Body of pancreas (tissue), 4 donors: ENCODE data around the gene EIF3F. TPM values are rescaled to one million over a fixed set of nuclear protein-coding genes. Genes with fewer than 3 reads are reported as not detected.

ENCODE experiments used
- ATAC-seq: fragments of 150-250 bp; one replicate; pipeline ENCODE4 v1.9.1; 2016
- DNase-seq, 4 donors: peaks; one replicate each; pipeline ENCODE4 v3.0.0-alpha.2; 2019
- H3K27ac ChIP-seq, 4 donors: fragments of 200-600 bp; sonication (generic); 1 replicate in 3 of 4; 2 replicates in 1 of 4; pipeline versions ENCODE4 v1.5.1 to v1.6.1; 2016 to 2019; ENCODE audit warnings: mild to moderate bottlenecking in 1 of 4, mixed read lengths in 1 of 4, moderate library complexity in 1 of 4
- H3K27me3 ChIP-seq, 2 donors: fragments of 200-600 bp; sonication (generic); one replicate each; pipeline ENCODE4 v1.6.0; 2016; ENCODE audit warnings: mild to moderate bottlenecking in 1 of 2
- H3K36me3 ChIP-seq, 2 donors: fragments of 200-600 bp; sonication (generic); replicated peaks in 1 of 2; 2 replicates each; pipeline ENCODE4 v1.5.1; 2016; ENCODE audit warnings: low read depth in 2 of 2; ENCODE audit not compliant: insufficient read depth in 1 of 2
- H3K4me1 ChIP-seq: fragments of 200-600 bp; sonication (generic); one replicate; pipeline ENCODE4 v1.6.0; 2016
- H3K4me3 ChIP-seq, 2 donors: fragments of 200-600 bp; sonication (generic); 1 replicate in 1 of 2; 2 replicates in 1 of 2; pipeline ENCODE4 v1.5.1; 2016 to 2019
- H3K9me3 ChIP-seq, 3 donors: fragments of 200-600 bp; sonication (generic); 1 replicate in 2 of 3; 2 replicates in 1 of 3; pipeline ENCODE4 v1.5.1; 2016
- POLR2A ChIP-seq, 3 donors: fragments of 450-650 bp; IDR thresholded peaks; one replicate each; pipeline ENCODE4 v1.6.1; 2016; ENCODE audit warnings: antibody characterized with exemption in 3 of 3, mild to moderate bottlenecking in 2 of 3
- WGBS, 2 donors: methylation state at CpG; one replicate each; pipeline ENCODE4 v1.1.5; 2017; 5-methylcytosine and 5-hydroxymethylcytosine counted together
- intact Hi-C: fragments of 100-400 bp; cut with DNase I; formaldehyde crosslinking; loops from one replicate; pipeline ENCODE4 v1.15.1; 2023
- total RNA-seq, 2 donors: library from RNA; depleted of rRNA; stranded (reverse); fragments of >200 nt; gene quantifications; one replicate each; pipeline ENCODE4 v1.1.0, GENCODE V29; 2016
- TF ChIP-seq, protein P1 (sequence below), 7 experiments: fragments of 450-650 bp in 4 of 7; fragments of 200-600 bp in 3 of 7; sonication (generic) in 3 of 7; IDR thresholded peaks; one replicate each; pipeline ENCODE4 v1.5.1; 2016 to 2019; ENCODE audit warnings: antibody characterized with exemption in 7 of 7

Gene EIF3F, protein sequence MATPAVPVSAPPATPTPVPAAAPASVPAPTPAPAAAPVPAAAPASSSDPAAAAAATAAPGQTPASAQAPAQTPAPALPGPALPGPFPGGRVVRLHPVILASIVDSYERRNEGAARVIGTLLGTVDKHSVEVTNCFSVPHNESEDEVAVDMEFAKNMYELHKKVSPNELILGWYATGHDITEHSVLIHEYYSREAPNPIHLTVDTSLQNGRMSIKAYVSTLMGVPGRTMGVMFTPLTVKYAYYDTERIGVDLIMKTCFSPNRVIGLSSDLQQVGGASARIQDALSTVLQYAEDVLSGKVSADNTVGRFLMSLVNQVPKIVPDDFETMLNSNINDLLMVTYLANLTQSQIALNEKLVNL
- 100 to 1,000 TPM; 138 to 153 TPM for total RNA-seq

DNA sequence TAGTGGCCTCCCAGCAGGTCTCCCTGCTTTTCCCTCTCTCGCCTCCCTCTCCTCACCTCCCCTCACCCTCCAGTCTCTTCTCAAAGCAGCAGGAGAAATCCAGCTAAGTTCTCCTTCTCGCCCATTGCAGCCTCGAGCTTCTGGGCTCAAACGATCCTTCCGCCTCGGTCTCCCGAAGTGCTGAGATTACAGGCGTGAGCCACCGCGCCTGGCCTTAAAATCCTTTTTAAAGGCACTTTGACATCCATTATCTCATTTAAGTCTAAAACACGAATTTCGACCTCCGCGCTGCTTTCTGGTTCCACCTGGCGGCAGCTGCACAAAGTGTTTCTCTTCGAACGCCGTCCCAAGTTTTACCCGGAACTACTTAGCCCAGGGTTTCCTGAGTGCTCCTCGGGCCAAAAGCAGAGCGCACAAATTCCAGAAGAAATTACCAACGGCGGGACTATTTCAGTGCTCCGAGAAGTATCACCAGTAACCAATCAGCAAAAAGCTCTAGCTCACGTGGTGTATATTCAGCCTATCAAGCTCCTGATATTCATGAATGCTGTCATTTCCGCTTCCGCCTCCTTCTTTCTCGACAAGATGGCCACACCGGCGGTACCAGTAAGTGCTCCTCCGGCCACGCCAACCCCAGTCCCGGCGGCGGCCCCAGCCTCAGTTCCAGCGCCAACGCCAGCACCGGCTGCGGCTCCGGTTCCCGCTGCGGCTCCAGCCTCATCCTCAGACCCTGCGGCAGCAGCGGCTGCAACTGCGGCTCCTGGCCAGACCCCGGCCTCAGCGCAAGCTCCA is at the start of gene EIF3F:
Gene EIF3F, plus strand, starts transcription at position 570 of the 792 bp plus-strand sequence. Its CDS starts 16 bp downstream, at position 586.
- intact Hi-C loops: no loop called here
- 1% methylated on average over 34 to 47 of the region's 47 CpGs for WGBS, 2 donors

DNA sequence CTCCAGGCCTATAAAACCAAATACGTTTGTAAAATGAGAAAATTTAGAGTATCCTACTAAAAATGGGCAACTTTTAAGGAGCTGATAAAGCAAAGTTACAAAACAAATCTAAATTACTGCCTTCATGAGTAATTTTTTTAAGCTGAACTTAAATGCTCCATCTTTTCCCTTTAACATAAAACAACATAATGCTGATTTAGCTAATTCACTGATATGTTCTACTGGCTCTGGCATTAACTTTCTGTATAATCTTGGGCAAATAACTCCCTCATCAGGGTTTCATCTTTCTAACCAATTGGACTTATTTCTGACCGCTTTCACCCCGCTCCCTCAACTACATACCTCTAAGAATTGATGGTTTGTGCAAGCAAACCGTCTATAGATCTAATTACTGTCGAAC is 46.0 kb upstream of the EIF3F start:
- no peaks in the 10 kb centered on the region for H3K27me3 ChIP-seq
- intact Hi-C loops: no loop called here
- DNase-seq: no peak
- no peaks in the 10 kb centered on the region for H3K36me3 ChIP-seq
- TF ChIP-seq, protein P1, sequence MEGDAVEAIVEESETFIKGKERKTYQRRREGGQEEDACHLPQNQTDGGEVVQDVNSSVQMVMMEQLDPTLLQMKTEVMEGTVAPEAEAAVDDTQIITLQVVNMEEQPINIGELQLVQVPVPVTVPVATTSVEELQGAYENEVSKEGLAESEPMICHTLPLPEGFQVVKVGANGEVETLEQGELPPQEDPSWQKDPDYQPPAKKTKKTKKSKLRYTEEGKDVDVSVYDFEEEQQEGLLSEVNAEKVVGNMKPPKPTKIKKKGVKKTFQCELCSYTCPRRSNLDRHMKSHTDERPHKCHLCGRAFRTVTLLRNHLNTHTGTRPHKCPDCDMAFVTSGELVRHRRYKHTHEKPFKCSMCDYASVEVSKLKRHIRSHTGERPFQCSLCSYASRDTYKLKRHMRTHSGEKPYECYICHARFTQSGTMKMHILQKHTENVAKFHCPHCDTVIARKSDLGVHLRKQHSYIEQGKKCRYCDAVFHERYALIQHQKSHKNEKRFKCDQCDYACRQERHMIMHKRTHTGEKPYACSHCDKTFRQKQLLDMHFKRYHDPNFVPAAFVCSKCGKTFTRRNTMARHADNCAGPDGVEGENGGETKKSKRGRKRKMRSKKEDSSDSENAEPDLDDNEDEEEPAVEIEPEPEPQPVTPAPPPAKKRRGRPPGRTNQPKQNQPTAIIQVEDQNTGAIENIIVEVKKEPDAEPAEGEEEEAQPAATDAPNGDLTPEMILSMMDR (IDR thresholded peaks at IDR 0.05): no peak
- TF ChIP-seq POLR2A (IDR thresholded peaks at IDR 0.05): no peak
- H3K9me3 ChIP-seq: peaks cover 0 to 14% (median 0%) of the 10 kb centered on the region in 3 donors
- H3K4me3 ChIP-seq: no peak overlapping the region
- H3K27ac ChIP-seq: no peak overlapping the region
- H3K4me1 ChIP-seq: peaks cover 17% of the 10 kb centered on the region
- WGBS, 2 donors: 51 to 65% methylated on average over 5 of the region's 5 CpGs
- no peak for ATAC-seq

More for the DNA sequence above, at the start of gene EIF3F:
- DNase-seq: peak; percentile 93 to 98 (median 94)
- H3K36me3 ChIP-seq: peaks cover 3 to 4% of the 10 kb centered on the region in 2 donors
- peak within 1 kb of the TSS; percentile 81 to 83 for H3K4me3 ChIP-seq
- no peaks in the 10 kb centered on the region for H3K9me3 ChIP-seq
- peaks cover 50% of the 10 kb centered on the region for H3K4me1 ChIP-seq
- peak; percentile 100 for ATAC-seq
- peak within 1 kb of the TSS in 3 of 4 donors; percentile 64 to 72 (median 71) for H3K27ac ChIP-seq
- TF ChIP-seq, protein P1 (IDR thresholded peaks at IDR 0.05): peak; percentile 76 to 99 (median 97)
- peak in 2 of 3 donors; percentile 66 to 68 for TF ChIP-seq POLR2A (IDR thresholded peaks at IDR 0.05)
- no peaks in the 10 kb centered on the region for H3K27me3 ChIP-seq

DNA sequence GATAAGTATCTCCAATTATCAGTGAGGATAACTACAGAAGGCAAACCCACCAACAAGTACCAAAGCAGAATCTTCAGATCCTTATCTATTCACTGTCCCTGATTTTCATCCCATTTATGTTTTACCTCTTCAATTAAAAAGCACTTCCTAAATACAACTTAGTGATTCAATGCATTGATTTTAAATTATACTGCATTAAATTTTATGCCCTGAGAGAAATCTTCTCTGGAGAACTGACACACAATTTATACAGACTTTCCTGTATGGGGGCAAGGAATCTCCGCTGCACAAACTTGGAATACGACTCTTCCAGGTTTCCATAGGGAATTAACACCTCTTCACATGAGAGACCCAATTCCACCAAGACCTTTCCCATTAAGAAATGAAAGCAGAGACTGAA is 45.5 kb upstream of the EIF3F start, which contains the start of gene OR10A3:
Gene OR10A3, minus strand, starts transcription at position 101 of the 400 bp plus-strand sequence. CDS start 2,188 bp downstream, outside the sequence.
- DNase-seq: no peak
- no peak for ATAC-seq
- Histone ChIP-seq H3K27ac (no peak within 1 kb of the TSS), H3K36me3 (no peaks in the 10 kb centered on the region), H3K4me1 (peaks cover 12% of the 10 kb centered on the region), H3K4me3 (no peak within 1 kb of the TSS), H3K9me3 (peaks cover 0 to 14% (median 0%) of the 10 kb centered on the region in 3 donors), H3K27me3 (no peaks in the 10 kb centered on the region)
- WGBS, 2 donors: 83 to 88% methylated on average over 2 of the region's 2 CpGs
- intact Hi-C loops: no loop called here
- TF ChIP-seq, protein P1 (IDR thresholded peaks at IDR 0.05): no peak
- TF ChIP-seq POLR2A (IDR thresholded peaks at IDR 0.05): no peak

DNA sequence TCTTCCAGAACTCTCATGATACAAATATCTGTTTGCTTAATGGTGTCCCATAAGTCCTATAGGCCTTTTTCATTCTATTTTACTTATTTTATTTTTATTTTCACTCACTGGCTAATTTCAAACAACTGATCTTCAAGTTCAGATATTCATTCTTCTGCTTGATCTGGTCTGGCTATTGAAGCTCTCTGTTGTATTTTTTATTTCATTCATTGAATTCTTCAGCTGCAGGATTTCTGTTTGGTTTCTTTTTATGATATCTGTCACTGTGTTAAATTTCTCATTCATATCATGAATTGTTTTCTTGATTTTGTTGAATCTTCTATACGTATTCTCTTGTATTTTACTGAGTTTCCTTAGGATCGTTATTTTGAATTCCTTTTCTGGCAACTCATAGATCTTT is 43.0 kb upstream of the EIF3F start:
- 78 to 90% methylated on average over 2 of the region's 2 CpGs for WGBS, 2 donors
- Histone ChIP-seq H3K36me3 (no peaks in the 10 kb centered on the region), H3K4me1 (no peaks in the 10 kb centered on the region), H3K27me3 (no peaks in the 10 kb centered on the region), H3K4me3 (no peak overlapping the region), H3K27ac (no peak overlapping the region), H3K9me3 (peaks cover 0 to 14% (median 0%) of the 10 kb centered on the region in 3 donors)
- no peak for TF ChIP-seq POLR2A (IDR thresholded peaks at IDR 0.05)
- TF ChIP-seq, protein P1 (IDR thresholded peaks at IDR 0.05): no peak
- no peak for DNase-seq
- intact Hi-C loops: no loop called here
- ATAC-seq: no peak
